Measurements from ENCODE around the gene KRTAP10-3. TPM values are rescaled to one million over a fixed set of nuclear protein-coding genes. Genes with fewer than 3 reads are reported as not detected.
"Not testable (repeated sequence)": the region's sequence is repeated elsewhere in the genome, so short reads cannot be mapped to it uniquely, and the experiment has no call there.

KRTAP10-3 gene
- not detected for total RNA-seq
- polyA plus RNA-seq: not detected
- total RNA-seq: 0 reads per million in 6 experiments

GRCh38 chr21:44558695-44559094 is at the start of gene KRTAP10-3:
Gene KRTAP10-3, minus strand, starts transcription at chr21:44558795. Its CDS starts 80 bp downstream, at chr21:44558715.
- H3K4me3 Mint-ChIP-seq: no peak within 1 kb of the TSS
- DNase-seq: no peak

GRCh38 chr21:44606495-44606894 is 47.9 kb upstream of the KRTAP10-3 start:
- Mint-ChIP-seq H3K9me3 (peaks cover 10 to 30% (median 22%) of the 10 kb centered on the region in 9 donors), H3K36me3 (peaks cover 0 to 20% (median 14%) of the 10 kb centered on the region in 3 donors), H3K27me3 (peaks cover 0 to 7% (median 0%) of the 10 kb centered on the region in 5 donors), H3K27ac (no peak overlapping the region), H3K4me3 (no peak overlapping the region), H3K4me1 (peaks cover 0 to 2% (median under 1%) of the 10 kb centered on the region in 4 donors)
- DNase-seq (no peak), ATAC-seq (no peak)
- POLR2A ChIA-PET: no interaction called here

More at GRCh38 chr21:44558695-44559094, at the start of gene KRTAP10-3:
- Mint-ChIP-seq H3K9me3 (peaks cover 10 to 55% (median 22%) of the 10 kb centered on the region in 9 donors), H3K36me3 (peaks cover 0 to 22% (median 9%) of the 10 kb centered on the region in 3 donors), H3K27me3 (peaks cover 0 to 3% (median 0%) of the 10 kb centered on the region in 5 donors), H3K4me1 (peaks cover 0 to 3% (median 0%) of the 10 kb centered on the region in 4 donors), H3K27ac (peak within 1 kb of the TSS in 4 of 10 donors; percentile 15 to 90 (median 56))
- POLR2A ChIA-PET: no interaction called here
- ATAC-seq: no peak

GRCh38 chr21:44603911-44604310 is 45.3 kb upstream of the KRTAP10-3 start:
- Mint-ChIP-seq H3K4me1 (peaks cover 0 to 5% (median under 1%) of the 10 kb centered on the region in 4 donors), H3K27me3 (peaks cover 0 to 13% (median 0%) of the 10 kb centered on the region in 5 donors), H3K27ac (peak overlapping the region in 1 of 10 donors; percentile 61), H3K9me3 (peaks cover 0 to 9% (median 4%) of the 10 kb centered on the region in 9 donors), H3K36me3 (peaks cover 0 to 6% (median 4%) of the 10 kb centered on the region in 3 donors), H3K4me3 (no peak overlapping the region)
- POLR2A ChIA-PET: no interaction called here
- ATAC-seq (no peak), DNase-seq (no peak)

- ATAC-seq (no peak), DNase-seq (no peak)
- Mint-ChIP-seq H3K4me3 (no peak overlapping the region), H3K27me3 (peaks cover 0 to 16% (median 0%) of the 10 kb centered on the region in 5 donors), H3K9me3 (peaks cover 0 to 12% (median 7%) of the 10 kb centered on the region in 9 donors), H3K4me1 (peaks cover 0 to 5% (median under 1%) of the 10 kb centered on the region in 4 donors), H3K27ac (peak overlapping the region in 2 of 10 donors; percentile 37 to 61), H3K36me3 (peaks cover 0 to 8% (median 7%) of the 10 kb centered on the region in 3 donors)
- POLR2A ChIA-PET: interaction anchor here (0.6 kb wide), 1 partner anchor 198 kb away, joined by 3 read pairs; no protein-coding TSS in a partner anchor
These were observed 44.7 kb upstream of the KRTAP10-3 start for GRCh38 chr21:44603109-44603875.

- peaks cover 0 to 5% (median under 1%) of the 10 kb centered on the region in 4 donors for H3K4me1 Mint-ChIP-seq
- H3K4me3 Mint-ChIP-seq: no peak overlapping the region
- no peak overlapping the region for H3K27ac Mint-ChIP-seq
- H3K36me3 Mint-ChIP-seq: peaks cover 0 to 11% (median 8%) of the 10 kb centered on the region in 3 donors
- ATAC-seq (no peak), DNase-seq (no peak)
- H3K9me3 Mint-ChIP-seq: peaks cover 0 to 15% (median 8%) of the 10 kb centered on the region in 9 donors
- POLR2A ChIA-PET: interaction anchor here (0.6 kb wide), 1 partner anchor 198 kb away, joined by 3 read pairs; no protein-coding TSS in a partner anchor
- peaks cover 0 to 16% (median 0%) of the 10 kb centered on the region in 5 donors for H3K27me3 Mint-ChIP-seq
These were observed 43.9 kb upstream of the KRTAP10-3 start for GRCh38 chr21:44602463-44602850.

GRCh38 chr21:44601596-44602462 is 43.2 kb upstream of the KRTAP10-3 start:
- POLR2A ChIA-PET: no interaction called here
- Mint-ChIP-seq H3K4me3 (no peak overlapping the region), H3K27ac (peak overlapping the region in 5 of 10 donors; percentile 4 to 59 (median 53)), H3K9me3 (peaks cover 0 to 15% (median 8%) of the 10 kb centered on the region in 9 donors), H3K36me3 (peaks cover 0 to 11% (median 8%) of the 10 kb centered on the region in 3 donors), H3K27me3 (peaks cover 0 to 16% (median 0%) of the 10 kb centered on the region in 5 donors), H3K4me1 (peaks cover 0 to 5% (median under 1%) of the 10 kb centered on the region in 4 donors)
- DNase-seq (no peak), ATAC-seq (no peak)

- peaks cover 0 to 11% (median 6%) of the 10 kb centered on the region in 9 donors for H3K9me3 Mint-ChIP-seq
- H3K4me1 Mint-ChIP-seq, POLR2A ChIA-PET, H3K27ac Mint-ChIP-seq, ATAC-seq, H3K4me3 Mint-ChIP-seq, DNase-seq: not testable (repeated sequence)
- H3K27me3 Mint-ChIP-seq: peaks cover 0 to 12% (median 0%) of the 10 kb centered on the region in 5 donors
- peaks cover 0 to 11% (median 8%) of the 10 kb centered on the region in 3 donors for H3K36me3 Mint-ChIP-seq
These were observed 42.5 kb upstream of the KRTAP10-3 start for GRCh38 chr21:44601091-44601490.

GRCh38 chr21:44600118-44600978 is 41.8 kb upstream of the KRTAP10-3 start, which contains the start of gene KRTAP10-7:
Gene KRTAP10-7, plus strand, starts transcription at chr21:44600597. Its CDS starts 25 bp downstream, at chr21:44600622.
- ATAC-seq, H3K4me1 Mint-ChIP-seq, DNase-seq, H3K4me3 Mint-ChIP-seq, POLR2A ChIA-PET: not testable (repeated sequence)
- Mint-ChIP-seq H3K36me3 (peaks cover 0 to 11% (median 8%) of the 10 kb centered on the region in 3 donors), H3K9me3 (peaks cover 0 to 11% (median 6%) of the 10 kb centered on the region in 9 donors), H3K27ac (peak within 1 kb of the TSS in 3 of 10 donors; percentile 23 to 57 (median 24)), H3K27me3 (peaks cover 0 to 12% (median 0%) of the 10 kb centered on the region in 5 donors)

- peaks cover 0 to 11% (median 5%) of the 10 kb centered on the region in 3 donors for H3K36me3 Mint-ChIP-seq
- H3K9me3 Mint-ChIP-seq: peaks cover 0 to 11% (median 5%) of the 10 kb centered on the region in 9 donors
- no peak overlapping the region for H3K4me3 Mint-ChIP-seq
- DNase-seq (no peak), ATAC-seq (no peak)
- POLR2A ChIA-PET: no interaction called here
- peaks cover 0 to 12% (median 0%) of the 10 kb centered on the region in 5 donors for H3K27me3 Mint-ChIP-seq
- H3K4me1 Mint-ChIP-seq: peaks cover 0 to 10% (median 7%) of the 10 kb centered on the region in 4 donors
- H3K27ac Mint-ChIP-seq: peak overlapping the region in 1 of 10 donors; percentile 27
These were observed 40.9 kb upstream of the KRTAP10-3 start for GRCh38 chr21:44599264-44600029.

- H3K27ac Mint-ChIP-seq: no peak overlapping the region
- peaks cover 0 to 11% (median 3%) of the 10 kb centered on the region in 3 donors for H3K36me3 Mint-ChIP-seq
- DNase-seq: no peak
- peaks cover 0 to 9% (median 0%) of the 10 kb centered on the region in 5 donors for H3K27me3 Mint-ChIP-seq
- peaks cover 0 to 11% (median 5%) of the 10 kb centered on the region in 9 donors for H3K9me3 Mint-ChIP-seq
- no peak overlapping the region for H3K4me3 Mint-ChIP-seq
- ATAC-seq: no peak
- peaks cover 0 to 16% (median 7%) of the 10 kb centered on the region in 4 donors for H3K4me1 Mint-ChIP-seq
- POLR2A ChIA-PET: no interaction called here
These were observed 39.5 kb upstream of the KRTAP10-3 start for GRCh38 chr21:44598061-44598460.
